ENCODE results near the gene GRID2. TPM values are rescaled to one million over a fixed set of nuclear protein-coding genes. Genes with fewer than 3 reads are reported as not detected.

The GRID2 gene
- total RNA-seq, 2 donors from 2014 or later = 0.28 TPM; not detected in 1

GRCh38 chr4:92305878-92306520, 2.2 kb downstream of the GRID2 start:
- H3K9me3 ChIP-seq = no peaks in the 10 kb centered on the region
- H3K4me3 ChIP-seq = peak overlapping the region; percentile 72
- H3K36me3 ChIP-seq = no peaks in the 10 kb centered on the region
- no peak overlapping the region for H3K27ac ChIP-seq
- ATAC-seq (ENCODE audit: insufficient number of reproducible peaks, low FRiP score, low read depth) = no peak
- no peak for TF ChIP-seq CTCF (IDR thresholded peaks at IDR 0.05)
- peaks cover 9% of the 10 kb centered on the region for H3K27me3 ChIP-seq (replicated peaks; ENCODE audit: insufficient read depth)
- H3K4me1 ChIP-seq (ENCODE audit: control insufficient read depth in 1 of 2, low read depth in 2 of 2) = peaks cover 16 to 27% of the 10 kb centered on the region in 2 donors
- no peak for DNase-seq (ENCODE audit: low spot score)

DNA sequence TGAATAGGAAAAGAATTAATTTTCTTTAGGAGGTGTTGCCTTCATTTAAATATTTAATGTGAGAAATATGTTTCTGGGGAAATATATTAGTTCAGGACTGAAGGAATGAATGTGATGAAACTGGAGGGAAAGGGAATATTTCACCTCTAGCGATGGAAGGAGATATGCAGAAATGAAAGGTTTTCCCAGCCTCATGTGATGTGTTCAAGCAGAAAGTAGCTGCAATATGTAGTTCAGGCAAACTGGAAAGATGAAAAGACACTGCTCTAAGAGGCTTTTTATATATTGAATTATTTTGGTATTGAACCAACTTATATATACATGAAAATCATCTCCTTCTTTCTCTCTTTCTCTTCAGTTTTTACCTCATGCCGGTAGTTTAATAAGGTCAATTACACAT, 3.4 kb downstream of the GRID2 start:
- Histone ChIP-seq H3K9me3 (no peaks in the 10 kb centered on the region), H3K27me3 (replicated peaks; ENCODE audit: insufficient read depth) (peaks cover 9% of the 10 kb centered on the region), H3K27ac (no peak overlapping the region), H3K4me3 (no peak overlapping the region), H3K36me3 (no peaks in the 10 kb centered on the region), H3K4me1 (ENCODE audit: control insufficient read depth in 1 of 2, low read depth in 2 of 2) (peaks cover 16 to 27% of the 10 kb centered on the region in 2 donors)
- TF ChIP-seq CTCF (IDR thresholded peaks at IDR 0.05) = no peak
- DNase-seq (ENCODE audit: low spot score) (no peak), ATAC-seq (ENCODE audit: insufficient number of reproducible peaks, low FRiP score, low read depth) (no peak)

- H3K27me3 ChIP-seq (replicated peaks; ENCODE audit: insufficient read depth) = peaks cover 9% of the 10 kb centered on the region
- TF ChIP-seq CTCF (IDR thresholded peaks at IDR 0.05) = no peak
- no peak for DNase-seq (ENCODE audit: low spot score)
- ATAC-seq (ENCODE audit: insufficient number of reproducible peaks, low FRiP score, low read depth) = no peak
- no peak overlapping the region for H3K27ac ChIP-seq
- peaks cover 16 to 27% of the 10 kb centered on the region in 2 donors for H3K4me1 ChIP-seq (ENCODE audit: control insufficient read depth in 1 of 2, low read depth in 2 of 2)
- H3K4me3 ChIP-seq = no peak overlapping the region
- no peaks in the 10 kb centered on the region for H3K36me3 ChIP-seq
- H3K9me3 ChIP-seq = no peaks in the 10 kb centered on the region
These were observed 4.1 kb downstream of the GRID2 start for GRCh38 chr4:92307866-92308265.

DNA sequence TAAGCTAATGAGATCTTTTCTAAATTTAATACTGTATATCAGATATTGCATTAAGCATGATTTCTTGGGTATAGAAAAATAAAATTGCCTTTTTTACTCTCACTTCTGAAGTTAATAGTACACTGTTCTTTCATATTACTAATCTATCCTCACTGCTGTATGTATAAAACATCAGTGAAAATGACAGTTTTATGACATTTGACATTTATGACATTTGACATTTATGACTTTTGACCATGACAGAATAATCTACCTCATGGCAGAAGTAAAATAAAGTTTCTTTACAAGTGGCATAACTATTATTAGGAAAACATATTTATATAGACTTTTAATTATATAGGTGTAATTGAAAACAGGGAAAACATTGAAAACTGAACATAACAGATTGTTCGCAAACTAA, 13.3 kb downstream of the GRID2 start:
- no peak for TF ChIP-seq CTCF (IDR thresholded peaks at IDR 0.05)
- DNase-seq (ENCODE audit: low spot score) (no peak), ATAC-seq (ENCODE audit: insufficient number of reproducible peaks, low FRiP score, low read depth) (no peak)
- Histone ChIP-seq H3K27me3 (replicated peaks; ENCODE audit: insufficient read depth) (no peaks in the 10 kb centered on the region), H3K27ac (no peak overlapping the region), H3K36me3 (no peaks in the 10 kb centered on the region), H3K4me3 (no peak overlapping the region), H3K4me1 (ENCODE audit: control insufficient read depth in 1 of 2, low read depth in 2 of 2) (no peaks in the 10 kb centered on the region), H3K9me3 (no peaks in the 10 kb centered on the region)

- Histone ChIP-seq H3K36me3 (no peaks in the 10 kb centered on the region), H3K27ac (no peak overlapping the region), H3K9me3 (no peaks in the 10 kb centered on the region), H3K4me1 (ENCODE audit: control insufficient read depth in 1 of 2, low read depth in 2 of 2) (peaks cover 0 to 11% of the 10 kb centered on the region in 2 donors), H3K4me3 (no peak overlapping the region), H3K27me3 (replicated peaks; ENCODE audit: insufficient read depth) (no peaks in the 10 kb centered on the region)
- no peak for DNase-seq (ENCODE audit: low spot score)
- no peak for ATAC-seq (ENCODE audit: insufficient number of reproducible peaks, low FRiP score, low read depth)
- TF ChIP-seq CTCF (IDR thresholded peaks at IDR 0.05) = no peak
These were observed 24.3 kb downstream of the GRID2 start for GRCh38 chr4:92328095-92328494.

Measured in thoracic aorta (tissue), 2 donors.